HUES6 (cell line): ENCODE measurements around the gene CDO1.

Source experiments
- H3K27ac ChIP-seq: 2 replicates; pipeline ENCODE4 v1.7.0; 2013; ENCODE audit warnings: low read depth, mild to moderate bottlenecking, low read length, inconsistent platforms
- H3K27me3 ChIP-seq: 2 replicates; pipeline ENCODE4 v1.6.1; 2013; ENCODE audit warnings: low read length; ENCODE audit not compliant: control insufficient read depth, insufficient read depth
- H3K36me3 ChIP-seq: 2 replicates; pipeline ENCODE4 v1.6.1; 2013; ENCODE audit warnings: low read length; ENCODE audit not compliant: control insufficient read depth, insufficient read depth
- H3K4me1 ChIP-seq: 2 replicates; pipeline ENCODE4 v1.6.1; 2013; ENCODE audit warnings: low read length; ENCODE audit not compliant: control insufficient read depth, insufficient read depth
- H3K4me3 ChIP-seq: 2 replicates; pipeline ENCODE4 v1.5.1; 2013; ENCODE audit warnings: low read depth, low read length
- H3K9ac ChIP-seq: one replicate; pipeline ENCODE4 v1.6.1; 2013; ENCODE audit warnings: mild to moderate bottlenecking, low read length
- H3K9me3 ChIP-seq: 2 replicates; pipeline ENCODE4 v1.6.1; 2013; ENCODE audit warnings: low read depth, low read length; ENCODE audit not compliant: control insufficient read depth, insufficient read depth

CDO1 gene

DNA sequence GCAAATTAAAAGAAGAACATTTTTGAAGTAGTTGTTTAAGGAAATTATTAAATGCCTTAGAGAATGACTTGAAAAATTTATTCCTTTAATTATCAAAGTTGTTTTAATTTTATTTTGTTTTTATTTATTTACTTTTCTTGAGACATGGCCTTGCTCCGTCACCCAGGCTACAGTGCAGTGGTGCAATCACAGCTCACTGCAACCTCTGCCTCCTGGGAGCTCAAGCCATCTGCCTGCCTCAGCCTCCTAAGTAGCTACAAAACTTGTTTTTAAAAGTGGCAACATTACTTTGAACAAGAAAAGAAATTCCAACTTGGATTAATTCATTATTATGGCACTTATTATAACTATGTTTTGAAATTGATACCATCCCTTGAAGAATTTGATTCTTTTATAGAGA, 29.0 kb downstream of the CDO1 start:
- no peak overlapping the region for H3K27ac ChIP-seq
- H3K27me3 ChIP-seq = no peaks in the 10 kb centered on the region
- H3K9ac ChIP-seq = no peak overlapping the region
- H3K4me1 ChIP-seq = peaks cover 8% of the 10 kb centered on the region
- no peaks in the 10 kb centered on the region for H3K36me3 ChIP-seq
- no peak overlapping the region for H3K4me3 ChIP-seq
- H3K9me3 ChIP-seq = peaks cover 5% of the 10 kb centered on the region; the same call in 1 of the 2 replicates

DNA sequence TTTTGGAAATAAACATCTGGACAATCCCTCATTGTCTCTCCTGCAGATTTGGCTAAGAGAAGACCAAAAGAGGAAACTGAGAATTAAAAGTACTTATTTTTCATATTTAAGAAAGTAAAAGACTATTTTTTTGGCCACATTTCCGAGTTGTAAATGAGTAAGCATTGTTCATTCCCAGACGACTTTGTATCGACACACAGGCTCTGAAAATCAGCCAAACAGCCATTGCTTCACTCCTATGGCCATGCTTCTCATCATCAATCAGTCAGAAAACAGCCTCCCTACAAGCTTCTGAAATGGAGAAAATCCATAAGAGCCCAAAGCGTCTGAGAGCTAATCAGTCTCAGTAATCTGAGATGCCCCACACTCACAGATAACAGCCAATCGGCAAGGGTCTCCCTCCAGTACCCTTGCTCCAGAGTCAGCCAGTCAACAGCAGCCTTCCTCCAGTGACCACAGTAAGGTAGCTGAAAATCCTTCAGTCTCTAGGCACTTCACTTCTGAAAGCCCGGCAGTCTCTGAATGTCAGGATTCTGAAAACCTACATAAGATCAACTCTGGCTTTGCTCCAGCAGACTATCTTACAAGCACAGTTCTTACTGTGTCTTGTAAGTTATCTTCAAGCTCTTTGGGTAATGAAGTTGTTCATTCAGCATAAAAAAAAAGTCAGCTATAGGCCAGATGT, 30.9 kb downstream of the CDO1 start:
- Histone ChIP-seq H3K9ac (no peak overlapping the region), H3K27ac (no peak overlapping the region), H3K27me3 (no peaks in the 10 kb centered on the region), H3K36me3 (no peaks in the 10 kb centered on the region), H3K4me1 (peaks cover 8% of the 10 kb centered on the region), H3K4me3 (no peak overlapping the region), H3K9me3 (peaks cover 5% of the 10 kb centered on the region; the same call in 1 of the 2 replicates)

DNA sequence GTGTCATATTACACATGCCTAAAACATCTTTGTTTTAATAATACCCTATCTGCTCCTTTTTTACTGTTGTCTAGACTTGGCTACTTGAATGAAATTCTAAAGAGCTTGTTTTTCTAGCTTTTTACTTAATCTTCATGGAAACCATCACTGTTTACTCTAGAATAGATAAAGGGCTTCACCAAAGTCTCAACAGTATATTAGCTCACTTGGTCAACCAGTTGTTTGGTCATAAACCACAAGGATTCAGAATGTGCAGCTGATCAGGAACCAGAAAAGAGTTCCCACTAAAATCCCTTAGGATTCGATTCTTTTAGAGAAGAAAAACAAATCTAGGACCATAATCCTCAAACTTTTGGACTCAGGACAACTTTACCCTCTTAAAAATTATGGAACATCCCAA, 38.0 kb downstream of the CDO1 start:
- H3K4me1 ChIP-seq = no peaks in the 10 kb centered on the region
- H3K9me3 ChIP-seq = no peaks in the 10 kb centered on the region
- no peak overlapping the region for H3K9ac ChIP-seq
- H3K27ac ChIP-seq = no peak overlapping the region
- no peaks in the 10 kb centered on the region for H3K36me3 ChIP-seq
- no peak overlapping the region for H3K4me3 ChIP-seq
- H3K27me3 ChIP-seq = no peaks in the 10 kb centered on the region

DNA sequence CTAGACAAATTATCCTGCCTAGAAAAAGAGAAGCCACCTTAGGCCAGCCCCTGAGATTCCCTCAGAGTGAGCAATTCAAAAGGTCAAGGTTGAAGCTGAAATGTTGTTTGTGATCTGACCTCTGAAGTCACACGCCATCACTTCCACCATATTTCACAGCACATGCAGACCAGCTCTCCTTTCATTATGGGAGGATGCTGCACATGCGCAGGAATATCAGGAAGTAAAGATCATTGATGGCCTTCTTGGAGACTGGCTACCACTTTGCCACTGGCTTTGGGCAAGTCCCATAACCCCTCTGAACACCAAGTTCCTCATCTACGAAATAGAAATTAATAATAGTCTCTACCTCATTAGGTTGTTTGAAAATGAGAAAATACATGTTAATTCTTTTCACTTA, 39.5 kb downstream of the CDO1 start:
- H3K9ac ChIP-seq = no peak overlapping the region
- no peaks in the 10 kb centered on the region for H3K27me3 ChIP-seq
- H3K4me1 ChIP-seq = 0 out of 2 replicates have a peak, but pooled peaks cover 2% of the 10 kb centered on the region
- H3K27ac ChIP-seq = no peak overlapping the region
- H3K9me3 ChIP-seq = no peaks in the 10 kb centered on the region
- no peak overlapping the region for H3K4me3 ChIP-seq
- no peaks in the 10 kb centered on the region for H3K36me3 ChIP-seq

DNA sequence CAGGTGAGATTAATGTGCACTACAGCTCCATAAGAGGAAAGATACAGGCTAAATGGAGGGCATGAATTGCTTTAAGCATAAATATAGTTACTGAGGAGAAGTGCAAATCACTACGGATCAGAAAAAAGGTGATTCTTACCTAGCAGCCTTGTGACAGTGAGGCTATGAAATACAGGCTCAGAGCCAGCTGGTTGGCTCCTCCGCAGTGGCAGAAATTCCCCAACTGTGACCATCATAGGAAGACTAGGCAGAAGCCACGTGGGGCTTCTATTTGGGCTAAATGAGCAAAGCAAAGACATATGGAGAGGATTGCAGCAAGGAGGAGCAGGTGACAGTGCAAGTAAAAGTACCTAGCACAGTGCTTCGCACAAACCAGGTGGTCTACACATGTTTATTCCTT, 40.5 kb downstream of the CDO1 start:
- no peaks in the 10 kb centered on the region for H3K36me3 ChIP-seq

DNA sequence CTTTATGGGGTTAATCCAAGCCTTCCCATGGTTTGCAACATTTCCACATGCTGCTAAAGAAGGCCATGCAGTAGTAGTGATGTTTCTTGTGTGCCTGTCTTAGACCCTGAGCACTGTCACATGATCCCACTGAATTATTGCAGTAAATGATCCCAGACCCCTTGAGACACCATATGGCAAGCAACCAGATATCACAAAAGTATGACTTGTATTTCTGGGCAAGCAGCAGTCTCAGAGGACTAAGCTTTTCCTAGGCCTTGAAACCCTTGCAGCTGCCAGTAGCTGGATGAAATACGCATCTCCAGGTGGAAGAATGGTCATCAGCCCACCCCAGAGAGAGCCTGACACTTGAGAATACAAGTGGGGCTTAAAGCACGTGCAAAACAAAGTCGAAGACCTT, 41.8 kb downstream of the CDO1 start:
- Histone ChIP-seq H3K27me3 (no peaks in the 10 kb centered on the region), H3K4me3 (no peak overlapping the region), H3K36me3 (no peaks in the 10 kb centered on the region), H3K27ac (no peak overlapping the region), H3K9ac (no peak overlapping the region), H3K9me3 (no peaks in the 10 kb centered on the region), H3K4me1 (0 out of 2 replicates have a peak, but pooled peaks cover 2% of the 10 kb centered on the region)

More for the DNA sequence above, 40.5 kb downstream of the CDO1 start:
- Histone ChIP-seq H3K9me3 (no peaks in the 10 kb centered on the region), H3K27ac (no peak overlapping the region), H3K27me3 (no peaks in the 10 kb centered on the region), H3K4me1 (0 out of 2 replicates have a peak, but pooled peaks cover 2% of the 10 kb centered on the region), H3K9ac (no peak overlapping the region), H3K4me3 (no peak overlapping the region)

DNA sequence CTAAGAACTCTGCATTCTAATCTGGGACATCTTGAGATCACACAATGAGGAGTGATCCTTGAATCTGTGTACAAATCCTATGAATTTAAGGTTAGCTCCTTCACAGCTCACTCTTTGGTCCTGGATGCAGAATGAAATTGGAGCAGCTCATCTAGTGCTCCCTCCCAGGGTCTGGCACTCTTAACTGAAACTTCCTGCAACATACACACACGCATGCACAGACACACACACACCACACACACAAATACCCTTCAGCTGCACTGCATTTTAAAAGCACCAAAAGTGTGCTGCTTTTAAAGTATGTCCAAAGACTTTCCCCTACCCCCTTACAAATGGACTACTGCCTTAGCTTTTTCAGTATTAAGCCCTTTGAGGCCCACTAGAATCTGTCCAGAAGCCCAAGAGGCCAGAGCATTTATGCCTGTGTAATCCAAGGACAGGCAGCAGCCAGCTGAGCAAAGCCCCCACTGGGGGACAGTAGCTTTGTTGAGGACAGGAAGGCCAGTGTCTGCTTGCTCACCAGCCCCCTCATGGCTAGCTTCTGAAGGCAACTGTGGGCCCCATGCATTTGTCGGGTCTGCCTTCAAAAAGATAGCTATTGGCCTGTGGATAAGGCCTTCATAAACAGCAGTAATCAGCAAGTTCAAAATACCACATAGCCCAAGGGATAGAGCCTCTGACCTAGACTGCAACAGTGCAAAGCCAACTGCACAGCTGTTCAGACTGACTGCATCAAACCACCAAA, 43.6 kb downstream of the CDO1 start:
- H3K27me3 ChIP-seq = no peaks in the 10 kb centered on the region

DNA sequence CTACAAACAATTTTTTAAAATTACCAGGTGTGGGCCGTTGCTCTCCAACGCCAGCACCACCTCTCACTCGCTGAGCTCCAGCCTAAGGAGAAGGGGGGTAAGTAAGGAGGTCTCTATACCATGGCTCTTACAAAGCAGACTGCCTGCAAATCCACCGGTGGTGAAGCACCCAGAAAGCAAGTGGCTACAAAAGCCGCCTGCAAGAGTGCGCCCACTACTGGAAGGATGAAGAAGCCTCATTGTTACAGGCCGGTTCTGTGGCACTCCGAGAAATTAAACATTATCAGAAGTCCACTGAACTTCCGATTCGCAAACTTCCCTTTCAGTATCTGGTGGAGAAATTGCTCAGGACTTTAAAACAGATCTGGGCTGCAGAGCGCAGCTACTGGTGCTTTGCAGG, 46.0 kb downstream of the CDO1 start:
- no peaks in the 10 kb centered on the region for H3K27me3 ChIP-seq
- H3K9me3 ChIP-seq = no peaks in the 10 kb centered on the region
- no peaks in the 10 kb centered on the region for H3K36me3 ChIP-seq
- H3K9ac ChIP-seq = no peak overlapping the region
- no peak overlapping the region for H3K27ac ChIP-seq
- 0 out of 2 replicates have a peak, but pooled peaks cover 2% of the 10 kb centered on the region for H3K4me1 ChIP-seq
- no peak overlapping the region for H3K4me3 ChIP-seq

More for the DNA sequence above, 43.6 kb downstream of the CDO1 start:
- H3K27ac ChIP-seq = no peak overlapping the region
- H3K4me3 ChIP-seq = no peak overlapping the region
- no peaks in the 10 kb centered on the region for H3K9me3 ChIP-seq
- 0 out of 2 replicates have a peak, but pooled peaks cover 2% of the 10 kb centered on the region for H3K4me1 ChIP-seq
- H3K36me3 ChIP-seq = no peaks in the 10 kb centered on the region
- H3K9ac ChIP-seq = no peak overlapping the region

DNA sequence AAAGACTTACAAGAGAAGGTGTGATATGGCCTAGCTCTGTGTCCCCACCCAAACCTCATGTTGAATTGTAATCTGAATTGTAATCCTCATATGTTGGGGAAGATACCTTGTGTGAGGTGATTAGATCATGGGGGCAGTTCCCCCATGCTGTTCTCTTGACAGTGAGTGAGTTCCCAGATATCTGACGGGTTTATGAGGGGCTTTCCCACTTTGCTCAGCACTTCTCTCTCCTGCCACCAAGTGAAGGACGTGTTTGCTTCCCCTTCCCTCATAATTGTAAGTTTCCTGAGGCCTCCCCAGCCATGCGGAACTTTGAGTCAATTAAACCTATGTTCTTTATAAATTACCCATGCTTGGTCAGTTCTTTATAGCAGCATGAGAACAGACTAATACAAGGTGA, 49.0 kb downstream of the CDO1 start:
- H3K4me1 ChIP-seq = no peaks in the 10 kb centered on the region; the same call in 1 of the 2 replicates
- H3K9ac ChIP-seq = no peak overlapping the region
- H3K36me3 ChIP-seq = no peaks in the 10 kb centered on the region
- H3K27me3 ChIP-seq = no peaks in the 10 kb centered on the region
- H3K9me3 ChIP-seq = peaks cover 7% of the 10 kb centered on the region; the same call in 1 of the 2 replicates
- H3K27ac ChIP-seq = no peak overlapping the region
- no peak overlapping the region for H3K4me3 ChIP-seq

DNA sequence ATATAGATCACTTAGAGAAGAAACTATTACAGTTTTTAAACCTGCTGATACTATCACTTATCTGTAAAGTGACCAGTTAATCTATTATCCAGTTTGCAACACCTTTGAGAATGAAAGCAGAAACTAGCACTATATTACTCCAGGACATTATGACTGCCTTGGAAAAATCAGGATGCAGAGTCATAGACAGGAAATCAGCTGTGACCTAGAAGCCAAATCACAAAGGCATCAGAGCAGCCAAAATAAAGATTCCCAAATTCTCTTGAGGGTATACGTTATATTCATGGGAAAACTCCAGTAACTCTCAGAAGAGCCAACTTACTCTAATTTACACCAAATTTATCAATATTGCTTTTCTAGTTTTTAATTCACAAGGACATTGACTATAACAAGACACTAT, 49.9 kb downstream of the CDO1 start:
- no peak overlapping the region for H3K9ac ChIP-seq
- peaks cover 10% of the 10 kb centered on the region; the same call in 1 of the 2 replicates for H3K9me3 ChIP-seq
- H3K27ac ChIP-seq = no peak overlapping the region
- H3K4me1 ChIP-seq = no peaks in the 10 kb centered on the region; the same call in 1 of the 2 replicates
- no peak overlapping the region for H3K4me3 ChIP-seq
- no peaks in the 10 kb centered on the region for H3K27me3 ChIP-seq
- no peaks in the 10 kb centered on the region for H3K36me3 ChIP-seq

DNA sequence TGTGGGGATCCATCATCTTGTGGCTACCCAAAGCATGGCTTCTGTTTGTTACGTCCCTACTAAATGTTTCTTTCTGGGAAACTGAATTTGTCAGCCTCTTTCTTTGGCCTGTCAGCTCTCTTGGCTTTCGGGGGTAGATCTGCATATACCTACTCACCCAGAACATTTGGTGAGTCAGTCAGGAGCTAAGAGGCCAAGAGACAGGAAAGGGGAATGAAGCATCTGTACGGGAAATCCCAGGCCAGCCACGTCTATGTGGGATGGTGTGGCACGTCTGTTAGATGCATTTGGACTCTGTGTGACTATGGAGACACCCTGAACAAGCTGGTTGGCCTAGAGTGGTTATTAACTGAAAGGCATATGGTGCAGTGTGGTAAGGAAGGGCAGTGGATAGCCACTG, 58.1 kb downstream of the CDO1 start:
- Histone ChIP-seq H3K4me1 (no peaks in the 10 kb centered on the region), H3K4me3 (no peak overlapping the region), H3K36me3 (no peaks in the 10 kb centered on the region), H3K9ac (no peak overlapping the region), H3K27ac (no peak overlapping the region), H3K9me3 (peaks cover 9% of the 10 kb centered on the region), H3K27me3 (no peaks in the 10 kb centered on the region)
